Transverse colon (tissue), 4 donors: Measurements from ENCODE around the gene BACH1. TPM values are rescaled to one million over a fixed set of nuclear protein-coding genes. Genes with fewer than 3 reads are reported as not detected.

Experiments
- DNase-seq: peaks from one replicate; pipeline ENCODE4 v3.0.0-alpha.2; 2019
- H3K27ac ChIP-seq, 4 donors: fragments of 200-600 bp; sonication (generic); 2 replicates each; pipeline ENCODE4 v1.5.1; 2016 to 2018; ENCODE audit warnings: inconsistent platforms in 4 of 4
- H3K27me3 ChIP-seq: fragments of 200-600 bp; sonication (generic); 2 replicates; pipeline ENCODE4 v1.5.1; 2017; ENCODE audit warnings: inconsistent platforms
- H3K36me3 ChIP-seq, 4 donors: fragments of 200-600 bp; sonication (generic); 2 replicates each; pipeline ENCODE4 v1.5.1; 2017 to 2019; ENCODE audit warnings: inconsistent platforms in 4 of 4
- H3K4me1 ChIP-seq, 4 donors: fragments of 200-600 bp; sonication (generic); 2 replicates each; pipeline ENCODE4 v1.5.1; 2017 to 2020; ENCODE audit warnings: inconsistent platforms in 4 of 4
- H3K4me3 ChIP-seq, 4 donors: fragments of 200-600 bp; sonication (generic); 1 replicate in 1 of 4; 2 replicates in 3 of 4; pipeline versions ENCODE4 v1.5.1 to v1.6.1; 2017 to 2019; ENCODE audit warnings: inconsistent platforms in 4 of 4
- H3K9me3 ChIP-seq, 2 donors: fragments of 200-600 bp; sonication (generic); 2 replicates each; pipeline ENCODE4 v1.5.1; 2017 to 2019; ENCODE audit warnings: inconsistent platforms in 2 of 2
- EP300 ChIP-seq: sonication (generic); formaldehyde crosslinking; IDR thresholded peaks from one replicate; pipeline ENCODE4 v1.6.1; 2017; ENCODE audit warnings: antibody characterized with exemption, low read depth
- POLR2A ChIP-seq: fragments of 450-650 bp; IDR thresholded peaks from one replicate; pipeline ENCODE4 v1.6.1; 2016; ENCODE audit warnings: antibody characterized with exemption, mild to moderate bottlenecking, moderate library complexity
- POLR2AphosphoS5 ChIP-seq, 3 donors: sonication (generic); formaldehyde crosslinking; IDR thresholded peaks; one replicate each; pipeline ENCODE4 v1.6.1; 2016; ENCODE audit warnings: antibody characterized with exemption in 3 of 3
- WGBS, 2 donors: methylation state at CpG; one replicate each; pipeline ENCODE4 v1.1.5; 2018; ENCODE audit warnings: low coverage in 1 of 2; 5-methylcytosine and 5-hydroxymethylcytosine counted together
- in situ Hi-C, 4 donors: fragments of 200-750 bp; cut with MboI; loops; one replicate each; pipeline versions ENCODE4 v1.15.0 to v1.15.1; 2017; ENCODE audit warnings: low sequenced_read_pairs in 3 of 4, low pct_ligation_motif_present in 1 of 4, low pct_unique_long_range_greater_than_20kb in 1 of 4
- intact Hi-C: fragments of 100-400 bp; cut with DNase I; formaldehyde crosslinking; loops from one replicate; pipeline ENCODE4 v1.15.1; 2023; ENCODE audit warnings: low total_unique reads
- total RNA-seq, 4 donors: library from RNA; depleted of rRNA; stranded (reverse); fragments of >200 nt; gene quantifications; one replicate each; pipeline ENCODE4 v1.1.0, GENCODE V29; 2016
- TF ChIP-seq, protein P1 (sequence below), 5 experiments: fragments of 200-600 bp in 3 of 5; fragments of 450-650 bp in 2 of 5; sonication (generic) in 3 of 5; IDR thresholded peaks; 1 replicate in 2 of 5; 2 replicates in 3 of 5; pipeline ENCODE4 v1.5.1; 2016 to 2017; ENCODE audit warnings: antibody characterized with exemption in 5 of 5, inconsistent platforms in 3 of 5, mild to moderate bottlenecking in 2 of 5, moderate library complexity in 1 of 5

Gene BACH1
- total RNA-seq, 4 donors from 2014 or later, result 31.8 to 92.1 (median 42.0) TPM

- Histone ChIP-seq H3K27me3 (no peaks in the 10 kb centered on the region), H3K4me3 (no peak overlapping the region), H3K4me1 (peaks cover 0 to 5% (median 0%) of the 10 kb centered on the region in 4 donors), H3K36me3 (no peaks in the 10 kb centered on the region), H3K9me3 (peaks cover 9 to 12% of the 10 kb centered on the region in 2 donors), H3K27ac (no peak overlapping the region)
- no peak for DNase-seq
- 50 to 55% methylated on average over 3 to 7 of the region's 7 CpGs for WGBS, 2 donors
- in situ Hi-C loops, result no loop called here
- TF ChIP-seq POLR2A, result no peak
- no peak for TF ChIP-seq EP300
- no peak for TF ChIP-seq POLR2AphosphoS5 (IDR thresholded peaks at IDR 0.05)
- TF ChIP-seq, protein P1, sequence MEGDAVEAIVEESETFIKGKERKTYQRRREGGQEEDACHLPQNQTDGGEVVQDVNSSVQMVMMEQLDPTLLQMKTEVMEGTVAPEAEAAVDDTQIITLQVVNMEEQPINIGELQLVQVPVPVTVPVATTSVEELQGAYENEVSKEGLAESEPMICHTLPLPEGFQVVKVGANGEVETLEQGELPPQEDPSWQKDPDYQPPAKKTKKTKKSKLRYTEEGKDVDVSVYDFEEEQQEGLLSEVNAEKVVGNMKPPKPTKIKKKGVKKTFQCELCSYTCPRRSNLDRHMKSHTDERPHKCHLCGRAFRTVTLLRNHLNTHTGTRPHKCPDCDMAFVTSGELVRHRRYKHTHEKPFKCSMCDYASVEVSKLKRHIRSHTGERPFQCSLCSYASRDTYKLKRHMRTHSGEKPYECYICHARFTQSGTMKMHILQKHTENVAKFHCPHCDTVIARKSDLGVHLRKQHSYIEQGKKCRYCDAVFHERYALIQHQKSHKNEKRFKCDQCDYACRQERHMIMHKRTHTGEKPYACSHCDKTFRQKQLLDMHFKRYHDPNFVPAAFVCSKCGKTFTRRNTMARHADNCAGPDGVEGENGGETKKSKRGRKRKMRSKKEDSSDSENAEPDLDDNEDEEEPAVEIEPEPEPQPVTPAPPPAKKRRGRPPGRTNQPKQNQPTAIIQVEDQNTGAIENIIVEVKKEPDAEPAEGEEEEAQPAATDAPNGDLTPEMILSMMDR (IDR thresholded peaks at IDR 0.05), result no peak
- intact Hi-C loops, result no loop called here
Measured at GRCh38 chr21:29256126-29256910, 42.4 kb upstream of the BACH1 start.

- TF ChIP-seq POLR2AphosphoS5 (IDR thresholded peaks at IDR 0.05) (no peak), POLR2A (no peak), EP300 (no peak)
- TF ChIP-seq, protein P1 (IDR thresholded peaks at IDR 0.05), result no peak
- no peaks in the 10 kb centered on the region for H3K36me3 ChIP-seq
- no peaks in the 10 kb centered on the region for H3K27me3 ChIP-seq
- H3K4me3 ChIP-seq, result no peak overlapping the region
- H3K4me1 ChIP-seq, result peaks cover 0 to 5% (median 0%) of the 10 kb centered on the region in 4 donors
- H3K9me3 ChIP-seq, result peaks cover 9 to 12% of the 10 kb centered on the region in 2 donors
- no peak overlapping the region for H3K27ac ChIP-seq
- in situ Hi-C loops (no loop called here), intact Hi-C loops (no loop called here)
- no peak for DNase-seq
- 60 to 95% methylated on average over 2 of the region's 2 CpGs for WGBS, 2 donors
Measured at GRCh38 chr21:29257701-29258100, 41.0 kb upstream of the BACH1 start.

DNA sequence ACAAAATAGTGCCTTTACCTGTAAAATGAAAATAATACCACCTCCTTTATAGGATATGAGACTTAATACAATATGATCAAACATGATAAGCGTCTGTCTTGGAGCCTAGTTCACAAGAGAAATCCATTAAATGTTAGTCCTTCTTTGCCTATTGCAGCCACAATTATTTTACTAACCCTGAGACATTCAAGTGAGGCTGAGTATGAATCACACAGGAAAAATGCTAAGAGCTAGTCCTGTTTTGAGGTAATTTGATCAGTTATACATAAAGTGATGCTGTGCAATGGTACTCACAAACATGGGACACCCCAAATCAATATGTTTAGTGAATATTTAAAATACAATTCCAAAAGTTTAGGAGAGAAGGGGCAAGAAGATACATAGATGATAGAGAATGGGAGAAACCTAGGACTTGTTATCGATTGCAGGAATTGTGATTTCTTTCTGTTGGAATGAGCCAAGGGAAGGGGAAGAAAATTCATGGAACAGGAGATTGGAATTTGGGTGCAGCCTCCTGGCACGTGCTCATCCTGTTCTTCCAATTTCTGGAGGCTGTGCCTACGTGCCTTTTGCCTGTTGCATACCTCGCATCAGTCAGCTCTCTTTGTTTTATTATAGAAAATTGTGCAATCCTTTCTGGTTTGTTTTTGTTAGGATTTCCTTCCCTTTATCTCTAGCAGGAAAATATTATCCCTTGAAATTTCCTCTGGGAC is 39.9 kb upstream of the BACH1 start:
- Histone ChIP-seq H3K4me1 (peaks cover 0 to 5% (median 0%) of the 10 kb centered on the region in 4 donors), H3K9me3 (peaks cover 3 to 7% of the 10 kb centered on the region in 2 donors), H3K27ac (no peak overlapping the region), H3K36me3 (no peaks in the 10 kb centered on the region), H3K27me3 (no peaks in the 10 kb centered on the region), H3K4me3 (no peak overlapping the region)
- no peak for DNase-seq
- in situ Hi-C loops, result no loop called here
- intact Hi-C loops, result no loop called here
- TF ChIP-seq, protein P1 (IDR thresholded peaks at IDR 0.05), result no peak
- no peak for TF ChIP-seq POLR2AphosphoS5 (IDR thresholded peaks at IDR 0.05)
- no peak for TF ChIP-seq EP300
- TF ChIP-seq POLR2A, result no peak
- 42 to 62% methylated on average over 5 of the region's 5 CpGs for WGBS, 2 donors

- TF ChIP-seq, protein P1 (IDR thresholded peaks at IDR 0.05), result no peak
- TF ChIP-seq POLR2AphosphoS5 (IDR thresholded peaks at IDR 0.05), result no peak
- TF ChIP-seq POLR2A, result no peak
- no peak for TF ChIP-seq EP300
- H3K4me3 ChIP-seq, result no peak overlapping the region
- no peak overlapping the region for H3K27ac ChIP-seq
- H3K4me1 ChIP-seq, result peaks cover 0 to 5% (median 0%) of the 10 kb centered on the region in 4 donors
- H3K27me3 ChIP-seq, result no peaks in the 10 kb centered on the region
- H3K9me3 ChIP-seq, result no peaks in the 10 kb centered on the region
- DNase-seq, result no peak
- 92 to 100% methylated on average over 2 of the region's 2 CpGs for WGBS, 2 donors
- in situ Hi-C loops, result no loop called here
- intact Hi-C loops, result no loop called here
- no peaks in the 10 kb centered on the region for H3K36me3 ChIP-seq
Measured at GRCh38 chr21:29260461-29260860, 38.3 kb upstream of the BACH1 start.
